Placental epithelial cell (primary cell): Measurements from ENCODE around the gene TP53INP2. TPM values are rescaled to one million over a fixed set of nuclear protein-coding genes. Genes with fewer than 3 reads are reported as not detected.

Experiments
- small RNA-seq: library from RNA; depleted of rRNA; stranded (forward); fragments of <200 nt; gene quantifications from one replicate; pipeline ENCODE3, GENCODE V24; 2012
- total RNA-seq: library from RNA; depleted of rRNA; stranded (reverse); fragments of >200 nt; gene quantifications from 2 replicates; pipeline ENCODE4 v1.2.3, GENCODE V29; 2012

TP53INP2 gene, protein sequence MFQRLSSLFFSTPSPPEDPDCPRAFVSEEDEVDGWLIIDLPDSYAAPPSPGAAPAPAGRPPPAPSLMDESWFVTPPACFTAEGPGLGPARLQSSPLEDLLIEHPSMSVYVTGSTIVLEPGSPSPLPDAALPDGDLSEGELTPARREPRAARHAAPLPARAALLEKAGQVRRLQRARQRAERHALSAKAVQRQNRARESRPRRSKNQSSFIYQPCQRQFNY
- total RNA-seq = 2.4 and 4.0 TPM in 2 replicates

DNA sequence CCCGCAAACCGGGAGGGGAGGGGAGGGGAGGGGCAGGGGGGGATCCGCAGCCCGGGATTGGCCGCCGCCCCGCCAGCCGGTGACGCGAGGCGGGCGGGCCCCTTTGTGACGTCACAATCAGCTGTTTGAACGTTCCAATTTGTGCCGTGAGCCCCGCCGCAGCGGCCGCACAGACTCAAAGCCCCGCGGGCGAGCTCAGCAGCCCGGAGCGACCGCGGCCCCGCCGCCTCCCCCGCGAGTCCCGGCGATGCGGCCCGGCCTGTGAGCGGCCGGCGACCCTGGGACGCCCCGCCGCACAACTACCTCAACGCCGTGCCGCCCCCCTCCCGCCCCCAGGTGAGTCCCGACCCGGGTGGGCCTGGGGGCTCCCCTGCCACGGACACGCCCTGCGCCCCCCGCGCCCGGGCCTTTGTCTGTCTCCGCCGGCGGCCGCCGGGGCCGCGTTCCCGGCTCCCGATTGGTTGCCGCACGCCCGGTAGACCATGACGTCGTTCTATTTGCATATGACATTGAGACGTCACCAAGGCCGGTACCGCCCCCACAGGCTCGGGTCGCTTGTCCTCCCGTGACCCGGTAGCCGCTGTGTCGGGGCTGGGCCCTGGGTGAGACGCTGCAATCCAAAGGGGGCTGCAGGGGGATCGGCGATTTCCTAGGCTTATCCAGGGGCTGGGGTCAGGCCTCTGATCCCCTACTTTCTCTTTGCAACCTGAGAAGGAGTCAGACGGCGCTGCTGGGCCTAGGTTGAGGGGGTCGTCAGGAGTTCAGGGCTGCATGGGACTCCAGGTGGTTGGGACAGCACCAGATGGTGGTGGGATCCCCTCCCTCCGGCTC is at the start of gene TP53INP2:
Gene TP53INP2, plus strand, starts transcription at position 168 of the 831 bp plus-strand sequence. CDS start 4,396 bp downstream, outside the sequence.

DNA sequence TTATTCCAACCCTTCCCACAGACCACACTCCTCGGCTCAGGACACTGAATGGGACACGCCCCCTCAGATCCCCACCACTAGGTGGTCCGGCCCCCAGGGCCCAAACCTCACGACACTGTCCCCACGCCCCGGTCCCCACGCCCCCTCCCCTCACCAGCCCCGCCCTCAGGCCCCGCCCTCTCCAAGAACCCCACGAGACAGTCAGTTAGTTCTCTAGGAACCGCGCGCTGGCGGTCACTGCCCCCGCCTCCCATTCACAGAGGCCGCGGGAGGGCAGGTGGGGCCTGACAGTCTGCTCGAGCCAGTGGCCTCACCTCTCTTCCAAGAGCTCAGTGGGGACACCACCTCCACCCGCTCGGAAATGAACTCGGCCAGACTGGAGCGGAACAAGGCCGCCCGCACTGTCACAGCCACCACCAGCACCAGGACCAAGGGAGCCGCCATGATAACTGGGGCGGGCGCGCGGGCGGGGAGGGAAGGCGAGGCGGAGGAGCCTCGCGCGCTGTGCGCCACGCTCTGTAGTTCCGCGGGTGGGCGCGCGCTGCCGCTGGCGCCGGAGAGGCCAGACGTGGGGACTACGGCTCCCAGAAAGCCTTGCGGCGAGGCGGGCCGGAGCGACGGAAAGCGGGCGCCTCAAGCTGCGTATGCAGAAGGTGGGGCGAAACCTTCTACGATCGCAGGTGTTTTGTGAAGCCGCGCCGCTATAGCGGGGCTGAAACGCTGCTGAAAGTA is 27.3 kb upstream of the TP53INP2 start, which contains the start of gene PIGU:
Gene PIGU, minus strand, starts transcription at position 451 of the 732 bp plus-strand sequence. Its CDS starts 7 bp downstream, at position 444.

Small RNA genes within 50 kb of the gene (small RNA-seq; reads per million reads assigned to genes)
- not detected for gene AL118520.1

Other genes with a start within 250 kb of the TP53INP2 start
- gene DYNLRB1, start 187.9 kb upstream of the TP53INP2 start, total RNA-seq = 42.8 and 93.7 TPM in 2 replicates
- 32.4 and 43.6 TPM in 2 replicates for gene MAP1LC3A, start 145.6 kb upstream of the TP53INP2 start, total RNA-seq
- gene PIGU, start 27.3 kb upstream of the TP53INP2 start, total RNA-seq = 6.7 and 16.5 TPM in 2 replicates
- 9.4 and 10.0 TPM in 2 replicates for gene NCOA6, start 121.3 kb downstream of the TP53INP2 start, total RNA-seq
- gene GGT7, start 168.5 kb downstream of the TP53INP2 start, total RNA-seq = 12.1 and 13.7 TPM in 2 replicates
- gene ACSS2, start 172.3 kb downstream of the TP53INP2 start, total RNA-seq = 40.4 and 41.8 TPM in 2 replicates